ENCODE measurements around the gene SYT1.

DNA sequence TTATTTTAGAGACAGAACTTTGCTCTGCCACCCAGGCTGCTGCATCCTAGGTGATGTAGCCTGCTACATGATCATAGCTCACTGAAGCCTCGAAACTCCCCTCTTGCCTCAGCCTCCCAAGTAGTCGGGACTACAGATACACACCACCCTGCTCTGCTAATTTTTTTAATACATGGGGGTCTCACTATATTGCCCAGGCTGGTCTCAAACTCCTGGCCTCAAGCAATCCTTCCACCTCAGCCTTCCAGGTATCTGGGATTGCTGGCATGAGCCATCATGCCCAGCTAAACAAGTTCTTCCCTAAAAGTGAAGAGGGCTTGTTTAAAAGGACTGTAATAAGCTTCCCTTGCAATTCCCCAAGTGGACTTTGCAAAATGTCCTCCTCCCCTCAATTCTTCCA is 515.8 kb downstream of the SYT1 start:
- TF ChIP-seq, protein P1, sequence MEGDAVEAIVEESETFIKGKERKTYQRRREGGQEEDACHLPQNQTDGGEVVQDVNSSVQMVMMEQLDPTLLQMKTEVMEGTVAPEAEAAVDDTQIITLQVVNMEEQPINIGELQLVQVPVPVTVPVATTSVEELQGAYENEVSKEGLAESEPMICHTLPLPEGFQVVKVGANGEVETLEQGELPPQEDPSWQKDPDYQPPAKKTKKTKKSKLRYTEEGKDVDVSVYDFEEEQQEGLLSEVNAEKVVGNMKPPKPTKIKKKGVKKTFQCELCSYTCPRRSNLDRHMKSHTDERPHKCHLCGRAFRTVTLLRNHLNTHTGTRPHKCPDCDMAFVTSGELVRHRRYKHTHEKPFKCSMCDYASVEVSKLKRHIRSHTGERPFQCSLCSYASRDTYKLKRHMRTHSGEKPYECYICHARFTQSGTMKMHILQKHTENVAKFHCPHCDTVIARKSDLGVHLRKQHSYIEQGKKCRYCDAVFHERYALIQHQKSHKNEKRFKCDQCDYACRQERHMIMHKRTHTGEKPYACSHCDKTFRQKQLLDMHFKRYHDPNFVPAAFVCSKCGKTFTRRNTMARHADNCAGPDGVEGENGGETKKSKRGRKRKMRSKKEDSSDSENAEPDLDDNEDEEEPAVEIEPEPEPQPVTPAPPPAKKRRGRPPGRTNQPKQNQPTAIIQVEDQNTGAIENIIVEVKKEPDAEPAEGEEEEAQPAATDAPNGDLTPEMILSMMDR (conservative IDR thresholded peaks at IDR 0.05 in 1 of 2, IDR thresholded peaks at IDR 0.05 in 1 of 2; ENCODE audit: extremely low read depth in 1 of 2, insufficient read depth in 1 of 2, low read depth in 1 of 2, low read length in 2 of 2) = no peak
- TF ChIP-seq EZH2 (IDR thresholded peaks at IDR 0.05; ENCODE audit: borderline replicate concordance, low read length) = no peak

Measured in mammary epithelial cell (primary cell).